A673 (cell line): ENCODE results near the gene PFDN4. TPM values are rescaled to one million over a fixed set of nuclear protein-coding genes. Genes with fewer than 3 reads are reported as not detected.
A peak's percentile ranks its signal among the peaks of the same experiment; 100 is the strongest.

Source experiments
- Bru-seq: library from RNA; stranded (reverse); fragments of 400-500 nt; gene quantifications from one replicate; lab custom pipeline; 2021; lab: Mats Ljungman, UMichigan
- BruChase-seq, 2 experiments: library from RNA; stranded (reverse); fragments of 400-500 nt; gene quantifications; one replicate each; lab custom pipeline; 2021; lab: Mats Ljungman, UMichigan
- BruUV-seq: library from RNA; stranded (reverse); fragments of 400-500 nt; replicated peaks from 2 replicates; lab custom pipeline; 2021; lab: Mats Ljungman, UMichigan
- CTCF ChIA-PET: fragments of 300-600 bp; sonication (Branson Sonifier 250); formaldehyde crosslinking; loops from one replicate; lab custom pipeline; 2022; ENCODE audit warnings: antibody characterized with exemption; lab: Charles Lee
- POLR2A ChIA-PET: fragments of 300-600 bp; sonication (Branson Sonifier 250); formaldehyde crosslinking; loops from one replicate; lab custom pipeline; 2022; ENCODE audit warnings: antibody characterized with exemption; ENCODE audit not compliant: low non-redundant PET; lab: Charles Lee
- DNase-seq: peaks from one replicate; pipeline ENCODE4 v3.0.0-alpha.2; 2015; ENCODE audit warnings: low spot score
- H3K27ac ChIP-seq: fragments of 200-600 bp; sonication (generic); 2 replicates; pipeline ENCODE4 v1.5.1; 2016; ENCODE audit warnings: mixed run types, low read depth, mild to moderate bottlenecking, mixed read lengths, antibody characterized with exemption, low read length; ENCODE audit not compliant: poor library complexity, severe bottlenecking
- H3K27me3 ChIP-seq: fragments of 200-600 bp; sonication (generic); replicated peaks from 2 replicates; pipeline ENCODE4 v1.6.1; 2017; ENCODE audit warnings: mixed run types, low read depth, mild to moderate bottlenecking, mixed read lengths, antibody characterized with exemption, low read length; ENCODE audit not compliant: insufficient read depth, poor library complexity
- H3K36me3 ChIP-seq: fragments of 200-600 bp; sonication (generic); 2 replicates; pipeline ENCODE4 v1.6.1; 2016; ENCODE audit warnings: mixed run types, mild to moderate bottlenecking, mixed read lengths, antibody characterized with exemption, low read length; ENCODE audit not compliant: insufficient read depth, poor library complexity, severe bottlenecking
- H3K4me1 ChIP-seq: fragments of 200-600 bp; sonication (generic); 2 replicates; pipeline ENCODE4 v1.6.1; 2017; ENCODE audit warnings: mixed run types, mild to moderate bottlenecking, mixed read lengths, antibody characterized with exemption, low read length; ENCODE audit not compliant: insufficient read depth, poor library complexity, severe bottlenecking
- H3K4me3 ChIP-seq: fragments of 200-600 bp; sonication (generic); 2 replicates; pipeline ENCODE4 v1.5.1; 2016; ENCODE audit warnings: low read depth, mixed run types, mild to moderate bottlenecking, mixed read lengths, low read length; ENCODE audit not compliant: poor library complexity, severe bottlenecking
- H3K9me3 ChIP-seq: fragments of 200-600 bp; sonication (generic); 2 replicates; pipeline ENCODE4 v1.6.1; 2016; ENCODE audit warnings: mixed run types, low read depth, mild to moderate bottlenecking, mixed read lengths, antibody characterized with exemption, low read length; ENCODE audit not compliant: poor library complexity, severe bottlenecking
- EZH2 ChIP-seq: fragments of 200-600 bp; sonication (generic); IDR thresholded peaks from 2 replicates; pipeline ENCODE4 v1.6.1; 2017; ENCODE audit warnings: borderline replicate concordance, low read depth, mild to moderate bottlenecking, mixed read lengths, antibody characterized with exemption, low read length; ENCODE audit not compliant: poor library complexity, severe bottlenecking
- intact Hi-C: fragments of 100-400 bp; cut with micrococcal nuclease; formaldehyde crosslinking; loops from one replicate; pipeline ENCODE4 v1.10.0; 2022; ENCODE audit not compliant: unreplicated experiment
- long read RNA-seq: library from polyadenylated mRNA; stranded (forward); transcript quantifications from one replicate; pipeline ENCODE4 v2.0.0, GENCODE V29; 2022
- total RNA-seq: library from RNA; stranded (reverse); gene quantifications from 2 replicates; pipeline ENCODE4 v1.2.3, GENCODE V29; 2021
- TF ChIP-seq, protein P1 (sequence below): fragments of 300-800, 200-600 bp; sonication (generic); conservative IDR thresholded peaks from 2 replicates; pipeline ENCODE4 v1.5.1; 2017; ENCODE audit warnings: low read depth, mild to moderate bottlenecking, antibody characterized with exemption, low read length, moderate library complexity, mixed read lengths

The PFDN4 gene
- total RNA-seq (62.1 and 76.0 TPM in 2 replicates), Bru-seq, nascent RNA (percentile 91 among the genes with signal in this experiment), BruChase-seq, experiment 1, labeled RNA remaining after a 2-hour chase (percentile 78 among the genes with signal in this experiment), BruChase-seq, experiment 2, labeled RNA remaining after a 6-hour chase (percentile 81 among the genes with signal in this experiment)
- long read RNA-seq, transcript PFDN4-201 (4 exons, 1,462 nt): major isoform, 188 of 205 reads
- long read RNA-seq, partial matches to known transcripts: 13 of 205 reads
- long read RNA-seq, other reads (novel, unspliced or antisense): 4 of 205 reads

DNA sequence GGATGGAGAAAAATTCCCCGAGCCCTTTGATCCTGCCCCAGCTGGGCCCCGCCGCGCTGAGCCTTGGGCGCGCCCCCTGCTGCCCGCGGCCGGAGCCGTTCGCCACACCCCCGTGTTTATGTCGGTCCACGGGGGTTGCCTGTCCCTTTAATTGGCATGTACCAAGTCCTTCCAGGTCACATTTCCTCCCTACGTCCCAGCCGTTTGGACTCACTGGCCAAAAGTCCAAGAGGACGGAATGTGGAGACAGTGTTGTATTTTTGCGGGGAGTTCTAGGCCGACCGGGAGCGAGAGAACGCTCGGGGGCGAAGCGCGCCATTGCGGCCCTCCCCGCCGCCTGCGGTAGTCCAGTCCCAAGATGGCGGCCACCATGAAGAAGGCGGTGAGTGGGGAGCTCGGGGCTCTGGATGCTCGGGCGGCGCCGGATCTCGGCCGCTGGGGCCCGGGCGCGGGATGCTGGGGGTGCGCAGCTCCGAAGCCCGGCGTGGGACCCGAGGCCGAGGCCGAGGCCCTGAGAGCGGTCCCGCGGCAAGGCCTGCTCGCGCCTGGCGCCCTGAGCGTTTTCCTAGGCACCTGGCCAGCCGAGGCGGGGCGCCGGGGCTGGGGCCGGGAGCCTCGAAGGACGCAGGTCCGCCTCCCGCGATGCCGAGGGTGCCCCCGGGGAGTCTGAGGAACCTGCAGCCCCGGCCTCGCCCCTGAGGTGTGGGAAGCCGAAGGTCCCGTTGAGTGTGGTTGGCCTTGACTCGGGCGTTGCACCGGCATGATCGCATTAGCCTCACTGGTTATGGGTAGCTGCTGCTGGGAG, at the start of gene PFDN4:
TSS of gene PFDN4 (plus strand) at position 345 of the 805 bp plus-strand sequence. CDS start at position 359, 14 bp downstream.
- CTCF ChIA-PET: interaction anchor here (0.6 to 0.7 kb wide), 2 partner anchors 157 to 440 kb away, joined by 3 to 4 read pairs; no protein-coding TSS in a partner anchor
- intact Hi-C loops: no loop called here
- Histone ChIP-seq H3K27me3 (no peaks in the 10 kb centered on the region), H3K36me3 (peaks cover 7% of the 10 kb centered on the region), H3K4me3 (peak within 1 kb of the TSS; percentile 98), H3K27ac (peak within 1 kb of the TSS; percentile 100), H3K9me3 (no peaks in the 10 kb centered on the region), H3K4me1 (peaks cover 12% of the 10 kb centered on the region)
- POLR2A ChIA-PET: no interaction called here
- TF ChIP-seq, protein P1, sequence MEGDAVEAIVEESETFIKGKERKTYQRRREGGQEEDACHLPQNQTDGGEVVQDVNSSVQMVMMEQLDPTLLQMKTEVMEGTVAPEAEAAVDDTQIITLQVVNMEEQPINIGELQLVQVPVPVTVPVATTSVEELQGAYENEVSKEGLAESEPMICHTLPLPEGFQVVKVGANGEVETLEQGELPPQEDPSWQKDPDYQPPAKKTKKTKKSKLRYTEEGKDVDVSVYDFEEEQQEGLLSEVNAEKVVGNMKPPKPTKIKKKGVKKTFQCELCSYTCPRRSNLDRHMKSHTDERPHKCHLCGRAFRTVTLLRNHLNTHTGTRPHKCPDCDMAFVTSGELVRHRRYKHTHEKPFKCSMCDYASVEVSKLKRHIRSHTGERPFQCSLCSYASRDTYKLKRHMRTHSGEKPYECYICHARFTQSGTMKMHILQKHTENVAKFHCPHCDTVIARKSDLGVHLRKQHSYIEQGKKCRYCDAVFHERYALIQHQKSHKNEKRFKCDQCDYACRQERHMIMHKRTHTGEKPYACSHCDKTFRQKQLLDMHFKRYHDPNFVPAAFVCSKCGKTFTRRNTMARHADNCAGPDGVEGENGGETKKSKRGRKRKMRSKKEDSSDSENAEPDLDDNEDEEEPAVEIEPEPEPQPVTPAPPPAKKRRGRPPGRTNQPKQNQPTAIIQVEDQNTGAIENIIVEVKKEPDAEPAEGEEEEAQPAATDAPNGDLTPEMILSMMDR: peak; percentile 89
- no peak for TF ChIP-seq EZH2
- DNase-seq: peak; percentile 86
- BruUV-seq: no TSS peak

- H3K9me3 ChIP-seq: no peaks in the 10 kb centered on the region
- no peaks in the 10 kb centered on the region for H3K27me3 ChIP-seq
- H3K4me3 ChIP-seq: no peak overlapping the region
- no peak for TF ChIP-seq EZH2
- TF ChIP-seq, protein P1: no peak
- intact Hi-C loops: no loop called here
- DNase-seq: no peak
- no TSS peak for BruUV-seq
- ChIA-PET POLR2A (no interaction called here), CTCF (no interaction called here)
- no peaks in the 10 kb centered on the region for H3K36me3 ChIP-seq
- no peak overlapping the region for H3K27ac ChIP-seq
- no peaks in the 10 kb centered on the region for H3K4me1 ChIP-seq
These were observed 49.7 kb upstream of the PFDN4 start for GRCh38 chr20:54158226-54158625.

DNA sequence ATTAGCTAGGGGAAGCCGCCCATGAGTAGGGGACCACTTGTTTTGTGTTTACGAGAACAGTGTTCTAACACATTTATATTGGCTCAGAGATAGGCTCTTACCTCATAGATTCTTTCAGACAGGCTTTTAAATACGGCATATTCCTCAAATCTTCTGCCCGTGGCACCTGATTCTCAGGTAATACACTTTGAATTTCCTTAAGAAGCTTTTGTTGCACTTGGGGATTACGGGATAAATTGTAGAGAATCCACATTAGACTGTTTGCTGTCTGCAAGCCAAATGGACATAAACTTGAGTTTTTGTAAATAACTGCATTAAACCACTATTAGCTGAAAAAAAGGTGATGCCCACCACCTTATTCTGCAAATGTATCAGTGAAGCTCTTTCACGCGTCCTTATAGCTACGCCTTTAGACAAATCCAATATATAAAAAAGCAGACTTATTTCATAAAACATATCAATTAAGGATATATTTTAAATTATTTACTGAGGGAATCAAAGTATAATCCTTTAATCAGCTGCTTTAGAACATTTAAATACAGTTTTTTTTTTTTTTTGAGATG, 49.0 kb upstream of the PFDN4 start:
- H3K4me3 ChIP-seq: no peak overlapping the region
- POLR2A ChIA-PET: no interaction called here

More for the DNA sequence above, 49.0 kb upstream of the PFDN4 start:
- H3K27me3 ChIP-seq: no peaks in the 10 kb centered on the region
- H3K36me3 ChIP-seq: no peaks in the 10 kb centered on the region
- TF ChIP-seq EZH2: no peak
- TF ChIP-seq, protein P1: no peak
- H3K4me1 ChIP-seq: no peaks in the 10 kb centered on the region
- CTCF ChIA-PET: no interaction called here
- H3K9me3 ChIP-seq: no peaks in the 10 kb centered on the region
- intact Hi-C loops: no loop called here
- DNase-seq: no peak
- BruUV-seq: no TSS peak
- no peak overlapping the region for H3K27ac ChIP-seq
